GM18498 (cell line): ENCODE results near the gene CEP135.

Source experiments
- ATAC-seq: cut with Tn5 transposase; IDR thresholded peaks from one replicate; pipeline ENCODE4 v1.9.1; 2021; ENCODE audit warnings: mild to moderate bottlenecking, moderate library complexity; ENCODE audit not compliant: unreplicated experiment

The CEP135 gene

DNA sequence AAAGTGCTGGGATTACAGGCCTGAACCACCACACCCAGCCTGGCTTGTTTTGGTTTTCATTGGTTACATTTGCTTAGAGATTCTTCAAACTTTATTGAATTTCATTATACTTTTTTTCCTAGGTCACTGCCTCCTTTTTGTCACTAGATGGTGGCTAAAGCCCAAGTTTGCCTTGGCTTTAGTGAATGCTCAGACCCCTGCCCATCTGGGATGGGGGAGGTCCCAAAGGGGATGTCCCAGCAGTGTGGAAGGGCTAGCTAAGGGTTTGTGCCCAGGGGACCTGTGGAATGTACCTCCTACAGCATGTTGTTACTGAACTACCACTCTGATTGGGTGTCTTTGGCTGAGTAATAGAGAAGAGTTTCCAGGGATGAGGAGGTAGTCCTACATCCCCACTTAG is 58.4 kb downstream of the CEP135 start:
- ATAC-seq = no peak

DNA sequence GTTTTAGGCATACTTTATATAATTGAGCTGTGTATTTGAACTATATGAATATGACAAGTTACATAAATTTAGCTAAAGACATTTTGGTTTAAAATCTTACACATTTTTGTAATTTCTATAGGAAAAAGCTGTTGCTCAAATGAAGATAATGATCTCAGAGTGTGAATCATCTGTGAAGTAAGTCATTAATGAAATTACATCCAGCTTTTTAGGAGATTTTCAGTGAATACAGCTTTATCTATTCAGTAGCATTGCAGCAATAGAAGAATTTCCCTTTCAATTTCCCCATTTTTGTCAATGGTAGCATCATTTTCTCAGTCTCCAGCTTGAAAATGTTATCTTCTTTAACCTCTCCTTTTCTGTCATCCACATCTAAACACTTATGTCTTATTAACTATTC is 59.5 kb downstream of the CEP135 start:
- ATAC-seq = no peak

DNA sequence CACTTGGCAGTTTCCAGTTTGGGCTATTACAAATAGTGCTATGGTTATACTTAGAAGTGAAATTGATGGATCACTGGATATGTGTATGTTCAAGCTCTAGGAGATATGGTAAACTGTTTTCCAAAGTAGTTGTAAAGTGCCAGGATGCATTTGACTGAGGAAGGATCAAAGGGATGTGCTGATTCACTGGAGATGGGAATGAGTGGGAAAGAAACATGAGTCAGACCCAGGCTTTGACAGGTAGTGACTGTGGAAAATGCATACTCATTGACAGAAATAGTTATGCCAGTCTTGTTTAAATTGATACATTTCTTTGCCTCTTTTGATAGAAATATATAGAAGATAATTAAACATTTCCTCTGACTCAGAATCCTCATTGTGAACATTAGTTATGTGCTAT is 77.9 kb downstream of the CEP135 start:
- no peak for ATAC-seq

DNA sequence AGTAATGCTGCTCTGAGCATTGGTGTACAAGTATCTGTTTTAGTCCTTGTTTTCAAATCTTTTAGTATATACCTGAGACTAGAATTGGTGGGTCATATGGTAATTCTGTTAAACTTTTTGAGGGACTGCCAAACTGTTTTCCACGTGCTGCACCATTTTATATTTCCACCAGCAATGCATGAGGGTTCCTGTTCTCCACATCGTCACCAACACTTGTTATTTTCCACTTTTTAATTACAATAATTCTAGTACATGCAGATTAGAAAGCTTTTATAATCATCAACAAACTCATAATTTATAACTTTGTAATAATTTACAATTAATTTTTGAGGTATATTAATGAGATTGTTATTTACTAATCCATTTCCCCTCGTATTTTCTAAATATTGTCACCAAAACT is 79.4 kb downstream of the CEP135 start:
- no peak for ATAC-seq

DNA sequence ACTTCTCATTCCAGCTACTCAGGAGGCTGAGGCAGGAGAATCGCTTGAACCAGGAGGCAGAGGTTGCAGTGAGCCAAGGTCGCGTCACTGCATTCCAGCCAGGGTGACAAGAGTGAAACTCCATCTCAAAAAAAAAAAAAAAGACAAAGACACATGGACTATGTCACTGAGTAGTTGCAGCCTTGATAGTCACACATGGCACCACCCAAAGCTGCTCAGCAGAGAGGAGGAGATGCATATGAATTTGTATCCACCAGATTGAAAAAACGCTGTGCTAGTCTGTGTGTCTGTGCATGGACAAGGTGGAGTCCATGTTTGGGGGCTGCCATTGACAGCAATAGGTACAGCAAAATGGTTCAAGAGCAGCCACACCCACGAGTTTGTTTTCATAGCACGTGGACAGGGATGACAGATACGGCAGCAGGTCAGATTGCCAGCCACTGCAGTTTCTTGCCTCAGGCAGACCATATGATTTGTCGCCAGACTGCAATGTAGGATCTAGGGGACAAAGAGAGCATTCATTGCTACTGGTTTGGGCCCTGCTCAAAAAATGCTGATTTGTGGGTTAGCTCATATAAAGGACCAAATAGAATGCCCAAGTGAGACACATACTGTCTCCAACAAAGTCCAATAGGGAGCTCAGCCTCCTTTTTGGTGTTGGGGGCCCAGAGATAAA is 89.9 kb downstream of the CEP135 start:
- no peak for ATAC-seq

DNA sequence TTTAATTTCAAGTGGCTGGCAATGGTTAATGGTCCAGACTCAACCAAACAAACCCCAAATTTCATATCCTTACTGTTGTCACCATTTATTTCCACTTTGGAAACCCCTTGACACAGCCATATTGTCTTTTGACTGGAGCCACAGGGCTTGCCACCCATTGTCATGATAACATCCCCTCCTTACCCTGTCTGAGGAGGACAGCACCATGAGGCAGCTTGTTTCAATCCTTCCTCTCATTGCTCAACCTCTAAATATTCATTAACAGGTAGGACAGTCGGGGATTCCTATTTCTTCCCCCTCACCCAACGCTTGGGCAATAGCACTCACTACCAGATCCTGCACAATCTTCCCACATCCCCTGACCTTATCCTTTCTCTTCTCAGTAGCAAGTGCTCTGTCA is 92.1 kb downstream of the CEP135 start:
- ATAC-seq = no peak

DNA sequence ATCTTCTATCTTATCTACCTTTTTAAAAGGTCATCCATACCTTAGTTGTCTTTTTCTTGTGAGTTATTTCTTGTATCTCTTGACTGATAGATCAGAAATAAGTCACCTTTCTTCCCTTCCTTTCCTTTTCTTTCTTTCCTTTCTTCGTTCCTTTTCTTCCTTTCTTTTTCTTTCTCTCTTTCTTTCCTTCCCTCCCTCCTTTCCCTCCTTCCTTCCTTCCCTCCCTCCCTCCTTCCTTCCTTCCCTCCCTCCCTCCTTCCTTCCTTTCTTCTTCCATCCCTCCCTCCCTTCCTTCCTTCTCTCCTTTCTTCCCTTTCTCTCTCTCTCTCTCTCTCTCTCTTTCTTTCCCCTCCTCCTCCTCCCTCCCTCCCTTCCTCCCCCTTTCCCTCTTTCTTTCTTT is 93.5 kb downstream of the CEP135 start:
- ATAC-seq = no peak

DNA sequence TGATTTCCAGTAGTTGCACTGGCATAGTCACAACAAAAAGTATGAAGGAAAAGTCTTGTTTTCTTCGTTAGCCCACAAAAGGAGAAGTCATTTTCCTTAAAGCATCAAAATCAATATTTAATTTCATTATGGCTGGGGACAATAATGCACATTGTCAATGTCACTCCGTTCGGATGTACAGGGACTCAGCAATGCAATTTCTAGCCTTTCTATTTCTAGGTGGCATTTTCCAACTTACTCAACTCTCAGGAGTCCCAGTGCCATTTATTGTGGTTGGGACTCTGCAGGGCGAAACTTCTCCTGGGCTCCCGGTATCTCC is 99.6 kb downstream of the CEP135 start:
- ATAC-seq = no peak

DNA sequence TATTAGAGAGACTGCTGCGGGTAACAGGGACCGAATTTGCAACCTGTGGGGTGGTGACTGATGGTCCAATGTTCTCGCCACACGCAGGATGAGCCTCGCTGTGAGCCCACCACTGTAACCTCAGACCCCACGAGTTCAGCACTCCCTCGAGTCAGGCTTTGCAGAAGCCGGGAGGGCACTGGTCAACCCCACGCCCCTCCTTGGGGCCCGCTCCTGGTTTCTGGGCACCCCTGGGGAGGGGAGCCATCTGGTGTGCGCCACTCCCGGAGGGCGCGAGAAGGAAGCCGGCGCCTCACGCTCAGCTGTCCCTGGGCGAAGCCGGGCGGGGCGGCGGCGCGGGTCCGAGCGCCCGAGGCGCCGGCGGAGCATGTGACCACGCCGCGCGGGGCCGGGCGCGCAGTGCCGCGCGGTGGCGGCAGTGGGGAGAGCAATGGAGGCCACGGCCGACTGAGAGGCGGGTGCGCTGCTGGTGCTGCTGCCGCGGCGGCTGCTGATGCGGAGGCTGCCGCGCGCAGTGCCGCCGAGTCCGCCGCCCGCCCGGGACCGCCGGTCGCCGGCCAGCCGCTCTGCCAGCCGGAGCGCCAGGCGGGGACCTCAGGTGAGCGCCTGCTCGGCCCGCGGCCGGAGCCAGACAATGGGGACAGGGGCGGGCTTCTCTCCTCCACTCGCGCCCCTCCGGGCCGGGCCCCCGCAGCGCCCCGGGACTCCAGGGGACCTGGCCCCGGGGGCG is 100.1 kb downstream of the CEP135 start:
- ATAC-seq = peak; percentile 97

DNA sequence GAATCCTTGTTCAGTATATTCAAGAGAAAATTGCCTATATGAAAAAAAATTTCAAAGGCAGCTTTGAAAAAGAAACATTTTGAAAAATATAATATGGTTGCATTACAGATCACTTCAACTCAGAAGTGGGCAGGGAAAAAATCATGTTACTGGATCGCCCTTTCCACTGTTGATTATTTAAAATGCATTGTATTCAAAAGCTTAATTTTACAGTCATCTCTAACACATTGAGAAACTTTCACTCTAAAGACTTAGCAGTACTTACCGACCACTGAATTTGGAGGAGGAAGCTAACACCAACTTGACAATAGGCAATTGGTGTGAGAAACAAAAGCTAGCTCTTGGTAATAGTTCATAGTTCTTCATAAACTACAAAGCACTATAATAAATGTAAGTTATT is 101.9 kb downstream of the CEP135 start:
- no peak for ATAC-seq

DNA sequence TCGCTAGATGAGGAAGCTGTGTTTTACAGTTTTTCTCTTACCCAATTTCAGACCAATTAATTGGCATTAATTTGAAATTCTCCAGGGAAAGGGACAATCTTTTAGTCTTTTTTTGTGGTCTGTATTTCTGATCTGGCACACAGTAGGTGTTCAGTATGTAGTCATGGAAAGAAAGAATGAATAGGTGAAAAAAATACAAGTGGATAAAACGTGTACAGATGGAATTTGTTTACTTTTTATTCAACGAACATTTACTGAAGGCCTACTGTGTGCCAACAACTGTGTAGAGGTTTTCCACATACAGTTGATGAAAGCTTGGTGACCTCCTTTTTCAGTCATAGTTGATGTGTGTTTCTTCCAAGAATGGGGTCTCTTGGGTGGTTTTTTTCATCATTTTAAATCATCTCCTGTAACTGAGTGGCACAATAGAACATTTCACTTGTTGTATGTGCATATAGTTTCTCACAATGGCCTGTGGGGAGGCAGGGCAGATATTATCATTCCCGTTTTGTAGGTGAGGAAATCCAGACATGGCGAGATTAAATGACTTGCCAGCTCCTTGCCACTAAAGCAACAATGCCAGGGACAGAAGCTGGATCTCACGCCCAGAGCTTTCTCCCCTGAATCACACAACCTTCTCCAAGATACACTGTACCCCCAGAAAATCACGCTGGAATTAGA is 102.4 kb downstream of the CEP135 start:
- ATAC-seq = no peak

DNA sequence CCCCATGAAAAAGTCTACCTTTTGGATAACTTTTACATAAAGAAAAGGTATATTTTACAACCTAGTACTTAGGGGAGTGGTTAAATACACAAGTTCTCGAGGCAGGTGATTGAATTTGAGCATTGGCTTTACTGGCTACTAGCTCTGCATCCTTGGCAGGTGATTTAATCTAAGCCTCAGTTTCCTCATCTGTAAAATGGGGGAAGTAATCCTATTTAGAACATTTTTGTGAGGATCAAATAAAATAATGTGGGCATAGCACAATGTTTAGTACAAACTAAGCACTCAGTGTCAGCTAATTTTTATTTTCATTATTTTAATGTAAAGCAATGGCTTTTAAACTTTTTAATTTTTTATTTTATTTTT is 102.9 kb downstream of the CEP135 start:
- no peak for ATAC-seq

DNA sequence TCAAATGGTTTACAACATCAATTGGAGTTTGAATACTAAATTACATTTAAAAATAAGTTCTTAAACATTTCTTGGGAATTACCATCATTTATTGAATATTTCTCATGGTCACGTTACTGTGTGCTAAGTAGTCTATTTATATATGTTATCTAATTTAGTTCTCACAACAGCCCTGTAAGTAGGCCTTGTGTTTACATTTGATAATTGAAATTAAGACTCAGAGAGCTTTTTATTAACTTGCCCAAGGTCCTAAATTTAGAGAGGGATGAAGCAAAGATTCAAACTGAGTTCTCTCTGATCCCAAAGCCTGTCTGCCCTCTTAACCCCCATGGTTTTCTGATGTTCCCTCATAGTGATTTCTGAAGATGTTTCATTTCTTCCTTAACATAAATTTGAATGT is 103.7 kb downstream of the CEP135 start:
- ATAC-seq = no peak

DNA sequence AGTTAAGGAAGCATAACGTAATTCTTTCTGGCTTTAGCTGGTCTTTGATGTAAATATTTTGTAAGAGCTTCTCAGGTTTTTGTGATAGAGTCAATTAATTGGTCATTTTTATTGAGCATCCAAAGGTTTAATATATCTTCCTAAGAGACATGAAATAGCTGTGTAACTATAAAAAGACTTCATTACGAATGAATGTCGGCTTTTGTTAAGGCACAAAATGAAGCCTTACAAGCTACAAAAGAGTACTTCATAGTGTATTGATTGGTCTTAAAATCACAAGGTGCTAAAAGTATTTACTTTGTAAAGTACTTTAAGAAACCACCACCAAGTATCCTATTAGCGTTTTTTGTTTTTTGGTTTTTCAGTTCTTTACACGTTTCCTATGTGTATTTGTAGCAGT is 104.2 kb downstream of the CEP135 start:
- no peak for ATAC-seq

DNA sequence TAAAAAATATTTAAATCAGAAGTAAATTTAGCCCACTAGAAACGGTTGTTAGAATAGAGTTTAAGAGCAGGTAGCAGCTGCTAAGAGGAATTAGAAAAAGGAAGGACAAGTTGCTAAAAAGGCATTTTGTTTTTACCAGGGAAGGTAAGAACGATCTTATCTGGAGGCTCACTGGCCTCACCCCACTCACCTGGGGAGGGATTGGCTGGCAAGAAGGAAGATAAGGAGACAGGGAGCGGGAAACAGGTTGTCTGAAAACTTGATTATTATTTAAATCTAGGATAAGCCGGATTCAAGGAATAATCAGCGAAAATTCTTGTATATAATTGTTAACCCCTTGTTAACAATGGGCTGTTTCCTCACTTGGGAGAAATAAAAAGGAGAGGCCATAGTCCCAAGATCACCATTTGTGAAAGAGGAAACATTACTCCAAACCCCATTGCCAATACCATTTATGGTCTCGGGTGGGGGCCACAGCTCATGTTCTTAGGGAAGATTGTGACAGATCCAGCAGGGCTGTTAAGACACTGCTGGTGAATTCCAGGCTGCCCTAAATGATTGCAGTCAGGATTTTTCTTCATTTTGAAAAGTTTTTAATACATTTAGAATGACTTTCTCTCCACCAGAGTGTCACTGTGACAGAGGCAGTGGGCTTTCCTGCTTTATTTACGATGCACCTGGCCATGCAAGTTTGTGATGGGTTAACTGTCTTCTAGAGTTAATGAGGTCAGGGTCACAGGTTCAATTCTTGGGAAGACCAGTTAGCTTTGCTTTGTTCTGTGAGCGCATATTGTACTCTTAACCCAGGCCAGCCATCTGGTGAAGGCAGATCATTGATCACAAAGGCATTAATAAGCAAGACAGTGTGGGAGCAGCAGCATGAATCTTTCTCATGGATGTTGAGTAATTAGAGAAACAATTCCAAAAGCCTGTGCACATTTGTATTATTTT is 106.6 kb downstream of the CEP135 start:
- no peak for ATAC-seq

DNA sequence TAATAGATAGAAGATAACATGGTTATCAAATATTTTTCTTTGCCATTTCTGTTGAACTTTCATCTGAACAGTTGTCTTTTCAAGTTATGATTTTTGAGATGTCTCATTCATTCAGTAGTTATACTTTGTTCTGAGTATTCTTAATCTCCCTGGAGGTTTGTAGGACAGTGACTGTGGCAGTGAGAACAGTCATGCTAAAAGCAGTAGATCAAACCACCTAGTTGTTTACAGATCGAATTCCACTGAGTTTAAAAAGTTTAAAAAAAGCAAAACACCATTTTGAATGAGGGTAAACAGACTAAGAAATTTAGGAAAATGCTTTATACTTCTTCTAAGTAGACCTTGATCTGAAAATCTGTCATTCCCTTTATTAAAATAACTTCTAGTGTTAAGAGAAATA is 107.2 kb downstream of the CEP135 start:
- ATAC-seq = no peak

DNA sequence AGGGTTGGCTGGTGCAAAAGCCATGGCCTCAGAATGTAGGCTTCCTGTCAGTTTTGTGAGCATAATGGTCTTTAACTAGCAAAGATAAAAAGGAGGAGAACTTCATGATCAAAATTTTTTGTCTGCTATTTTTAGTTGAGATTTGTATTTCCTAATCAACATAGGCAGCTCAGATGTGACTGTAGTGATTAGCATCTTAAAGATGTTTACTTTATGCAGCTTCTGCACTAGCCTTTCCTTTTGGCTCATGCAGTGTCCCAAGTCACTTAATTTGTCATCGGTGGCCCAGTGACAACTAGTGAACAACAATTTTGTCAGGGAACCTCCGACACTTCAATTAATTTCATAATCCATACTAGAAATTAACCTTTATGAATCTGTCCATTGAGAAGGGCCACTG is 109.8 kb downstream of the CEP135 start:
- ATAC-seq = no peak

DNA sequence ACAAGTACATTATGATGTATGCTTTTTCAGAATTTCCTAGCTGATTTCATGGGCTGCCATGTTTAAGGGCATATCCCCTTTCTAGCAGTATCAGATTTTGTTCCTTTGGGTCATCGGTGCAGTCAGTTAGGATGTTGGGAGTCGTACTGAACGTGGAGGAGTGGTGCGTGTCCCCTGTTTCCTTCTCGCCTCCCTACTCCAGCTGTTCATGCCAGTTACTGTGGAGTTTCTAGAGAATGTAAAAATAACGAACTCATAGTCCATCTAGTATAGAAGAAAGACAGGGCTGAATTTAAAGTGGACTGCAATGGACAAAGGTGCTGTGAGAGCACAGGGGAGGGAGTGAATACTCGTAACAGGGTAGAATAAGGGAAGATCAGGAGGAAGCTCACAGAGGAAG is 111.3 kb downstream of the CEP135 start:
- no peak for ATAC-seq

DNA sequence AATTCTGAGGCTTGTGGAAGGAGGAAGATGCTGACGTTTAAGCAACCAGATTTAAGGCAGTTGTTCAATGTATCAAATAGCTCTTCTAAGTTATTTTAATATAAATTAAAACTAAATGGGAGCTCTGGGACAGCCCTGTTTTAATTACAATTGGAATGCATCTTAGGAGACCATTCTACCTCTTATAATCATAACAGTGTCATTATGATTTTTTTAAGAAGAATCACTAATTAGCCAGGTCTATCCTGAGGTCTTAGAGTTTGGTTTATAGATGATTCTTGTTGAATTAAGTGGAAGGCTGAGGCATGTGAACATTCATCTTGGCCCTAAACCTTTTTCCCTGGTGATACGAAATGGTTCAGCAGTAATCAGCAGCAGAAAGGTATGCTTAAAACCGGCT is 113.4 kb downstream of the CEP135 start:
- ATAC-seq = no peak

DNA sequence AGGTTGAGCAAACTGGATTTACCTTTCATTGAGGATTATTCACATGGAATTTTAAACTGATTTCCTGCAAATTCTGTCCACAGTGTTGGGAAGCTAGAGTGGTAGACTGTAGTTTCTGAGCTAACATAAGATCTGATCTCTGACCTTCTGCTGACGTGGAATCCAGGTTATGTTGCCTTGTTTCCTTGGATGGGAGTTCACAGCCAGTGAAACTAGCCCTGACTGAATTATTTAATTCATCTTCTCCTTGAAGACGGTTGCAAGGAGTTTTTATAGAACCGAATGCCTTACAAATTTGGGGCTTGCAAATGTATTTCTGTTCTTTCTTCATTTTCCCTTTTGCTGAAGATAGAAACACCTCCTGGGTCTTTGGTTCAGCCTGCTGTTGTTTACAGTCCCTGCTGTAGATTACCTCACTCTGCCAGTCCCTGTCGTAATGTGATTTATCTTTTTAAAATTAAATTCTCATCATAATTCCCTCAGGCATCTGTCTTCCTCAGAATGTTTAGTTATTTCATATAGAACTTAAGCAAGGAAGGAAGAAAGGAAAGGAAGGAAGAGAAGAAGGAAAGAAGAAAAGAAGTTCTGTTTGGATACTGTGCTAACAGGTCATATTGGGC is 113.9 kb downstream of the CEP135 start:
- ATAC-seq = no peak

DNA sequence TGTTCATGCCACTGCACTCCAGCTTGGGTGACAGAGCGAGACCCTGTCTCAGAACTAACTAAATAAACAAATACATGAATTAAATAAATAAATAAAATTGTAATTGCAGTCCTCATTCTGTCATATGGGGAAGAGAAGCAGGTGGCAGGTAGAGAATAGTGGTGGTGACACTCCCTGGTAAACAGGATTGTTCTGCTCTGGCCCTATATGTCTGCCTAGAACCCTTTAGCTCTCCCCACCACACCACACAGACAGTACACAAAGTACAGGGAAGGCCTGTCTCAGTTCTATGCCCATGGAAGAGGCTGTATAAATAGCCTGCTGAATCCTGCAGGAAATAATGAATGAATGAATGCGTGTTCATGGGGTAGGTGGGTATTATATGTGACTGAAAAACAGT is 117.7 kb downstream of the CEP135 start:
- no peak for ATAC-seq
